ENCODE results near the gene ARHGAP6.

The ARHGAP6 gene

GRCh38 chrX:11665168-11666111 lies at the start of gene ARHGAP6:
Gene ARHGAP6, minus strand, starts transcription at chrX:11665920. Its CDS starts 1,092 bp downstream, at chrX:11664828.
- H3K4me3 Mint-ChIP-seq: no peak within 1 kb of the TSS
- H3K27ac Mint-ChIP-seq: no peak within 1 kb of the TSS

DNA sequence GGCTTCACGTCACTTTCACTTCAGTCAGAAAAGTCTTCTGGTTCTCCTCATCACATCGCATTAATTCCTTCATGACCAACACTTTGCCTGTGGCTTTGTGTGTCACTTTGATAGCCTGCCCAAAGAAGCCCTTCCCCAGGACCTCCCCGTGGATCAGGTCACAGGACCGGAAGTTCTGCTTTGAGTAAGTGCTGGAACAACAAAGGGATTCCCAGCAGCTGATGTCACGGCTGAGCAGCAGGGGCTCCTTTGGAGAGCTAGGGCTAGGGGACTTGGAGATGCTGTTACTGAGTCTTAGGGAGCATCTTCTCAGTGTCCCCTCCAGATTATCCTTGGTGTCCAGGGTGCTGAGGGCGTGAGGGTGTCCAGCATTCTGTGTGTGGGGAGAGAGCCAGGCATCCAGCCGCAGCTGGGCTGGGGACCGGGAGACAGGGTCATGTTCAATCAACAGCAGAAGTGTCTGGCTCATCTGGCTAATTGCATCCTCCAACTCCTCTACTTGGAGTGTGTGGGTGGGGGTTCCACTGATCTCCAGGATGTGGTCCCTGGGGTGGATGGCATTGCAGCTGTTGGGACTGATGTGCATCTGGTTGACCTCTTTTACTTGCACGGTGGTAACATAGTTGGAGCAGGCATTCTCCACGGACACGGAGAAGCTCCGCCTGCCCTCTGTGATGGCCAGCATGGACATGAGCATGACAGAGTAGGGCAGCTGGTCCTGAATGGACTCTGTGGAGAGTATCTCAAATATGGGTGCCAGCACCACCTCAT lies 39.2 kb upstream of the ARHGAP6 start:
- Mint-ChIP-seq H3K27ac (no peak overlapping the region), H3K36me3 (ENCODE audit: low read depth) (no peaks in the 10 kb centered on the region), H3K27me3 (ENCODE audit: low read depth) (no peaks in the 10 kb centered on the region), H3K4me3 (no peak overlapping the region), H3K9me3 (no peaks in the 10 kb centered on the region), H3K4me1 (ENCODE audit: low read depth) (no peaks in the 10 kb centered on the region)
- no peak for DNase-seq (ENCODE audit: low spot score)

More at GRCh38 chrX:11665168-11666111, at the start of gene ARHGAP6:
- Mint-ChIP-seq H3K36me3 (ENCODE audit: low read depth) (no peaks in the 10 kb centered on the region), H3K9me3 (no peaks in the 10 kb centered on the region), H3K4me1 (ENCODE audit: low read depth) (no peaks in the 10 kb centered on the region), H3K27me3 (ENCODE audit: low read depth) (peaks cover 52% of the 10 kb centered on the region)
- no peak for DNase-seq (ENCODE audit: low spot score)

GRCh38 chrX:11703855-11704254 lies 38.1 kb upstream of the ARHGAP6 start:
- H3K36me3 Mint-ChIP-seq (ENCODE audit: low read depth): no peaks in the 10 kb centered on the region
- no peak for DNase-seq (ENCODE audit: low spot score)
- H3K4me3 Mint-ChIP-seq: no peak overlapping the region
- no peaks in the 10 kb centered on the region for H3K4me1 Mint-ChIP-seq (ENCODE audit: low read depth)
- no peak overlapping the region for H3K27ac Mint-ChIP-seq
- no peaks in the 10 kb centered on the region for H3K27me3 Mint-ChIP-seq (ENCODE audit: low read depth)
- no peaks in the 10 kb centered on the region for H3K9me3 Mint-ChIP-seq

DNA sequence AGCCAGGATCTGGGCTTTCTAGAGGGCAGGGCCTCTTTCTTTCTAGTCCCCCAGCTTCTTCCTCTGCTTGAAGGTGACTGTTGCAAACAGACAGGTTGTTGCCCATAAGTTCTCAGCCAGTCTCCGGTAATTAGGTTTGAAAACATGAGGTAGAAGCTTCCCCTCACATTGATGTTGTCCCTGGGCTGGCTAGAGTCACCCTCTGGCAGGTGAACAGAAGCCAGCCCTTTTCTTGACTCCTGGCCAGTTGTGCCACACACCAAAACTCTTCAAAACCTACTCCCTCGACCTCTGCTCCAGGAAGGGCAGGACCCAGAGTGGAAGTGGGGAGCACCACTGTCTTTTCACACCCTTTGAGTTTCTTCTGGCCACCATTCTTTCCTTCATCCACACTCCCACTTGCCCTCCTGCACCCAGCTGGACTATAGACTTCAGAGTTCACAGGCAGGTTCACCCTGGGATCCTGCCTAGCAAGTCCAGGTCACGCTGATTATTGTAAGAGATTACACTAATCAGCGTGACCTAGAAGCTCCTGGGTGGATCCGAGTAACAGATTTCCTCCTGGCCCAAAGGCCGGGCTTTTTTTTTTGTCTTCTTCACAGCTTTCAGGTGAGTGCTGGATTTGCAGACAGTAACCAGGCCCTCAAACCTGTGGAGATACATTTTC lies 37.4 kb upstream of the ARHGAP6 start:
- DNase-seq (ENCODE audit: low spot score): no peak
- Mint-ChIP-seq H3K4me3 (no peak overlapping the region), H3K27me3 (ENCODE audit: low read depth) (no peaks in the 10 kb centered on the region), H3K9me3 (no peaks in the 10 kb centered on the region), H3K27ac (no peak overlapping the region), H3K36me3 (ENCODE audit: low read depth) (no peaks in the 10 kb centered on the region), H3K4me1 (ENCODE audit: low read depth) (no peaks in the 10 kb centered on the region)

DNA sequence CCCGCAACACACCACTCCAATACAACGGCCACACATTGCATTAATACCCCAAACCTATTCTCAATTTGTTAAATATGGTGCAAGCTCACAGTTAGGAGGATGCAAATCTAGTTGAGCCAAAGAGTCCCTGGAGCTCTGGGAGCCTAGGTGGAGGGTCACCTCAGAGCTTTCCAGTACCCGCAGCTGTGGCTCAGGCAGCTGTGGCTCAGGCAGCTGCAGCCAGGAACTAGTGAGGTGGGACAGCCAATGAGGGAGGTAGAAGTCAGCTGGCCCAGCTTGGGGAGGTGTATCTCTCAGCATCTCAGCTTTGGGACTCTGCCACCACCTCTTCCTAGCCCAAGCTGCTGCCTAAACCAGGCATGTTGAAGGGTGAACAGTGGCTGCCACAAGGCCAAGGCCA lies 36.7 kb upstream of the ARHGAP6 start:
- no peak for DNase-seq (ENCODE audit: low spot score)
- no peaks in the 10 kb centered on the region for H3K36me3 Mint-ChIP-seq (ENCODE audit: low read depth)
- H3K4me1 Mint-ChIP-seq (ENCODE audit: low read depth): no peaks in the 10 kb centered on the region
- H3K9me3 Mint-ChIP-seq: no peaks in the 10 kb centered on the region
- no peak overlapping the region for H3K27ac Mint-ChIP-seq
- no peak overlapping the region for H3K4me3 Mint-ChIP-seq
- no peaks in the 10 kb centered on the region for H3K27me3 Mint-ChIP-seq (ENCODE audit: low read depth)

DNA sequence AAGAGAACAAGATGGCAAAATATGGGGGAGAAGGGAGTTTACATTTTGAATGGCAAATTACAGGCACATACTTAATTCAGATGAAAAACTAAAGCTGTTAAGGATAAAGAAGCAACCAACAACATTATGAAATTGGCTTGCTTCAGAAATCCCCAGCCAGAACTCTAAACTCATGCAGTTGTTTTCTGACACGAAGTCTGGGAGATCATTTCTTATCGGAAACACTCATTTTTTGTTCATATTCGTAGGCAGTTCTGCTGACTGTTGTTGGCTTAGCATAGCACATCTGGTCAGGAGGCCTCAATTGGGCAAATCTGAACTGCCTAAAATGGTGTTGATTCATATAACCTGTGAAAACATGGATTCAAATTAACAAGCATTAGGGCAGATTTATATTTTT lies 33.0 kb upstream of the ARHGAP6 start:
- no peaks in the 10 kb centered on the region for H3K4me1 Mint-ChIP-seq (ENCODE audit: low read depth)

GRCh38 chrX:11688201-11688600 lies 22.5 kb upstream of the ARHGAP6 start:
- Mint-ChIP-seq H3K4me3 (no peak overlapping the region), H3K9me3 (no peaks in the 10 kb centered on the region), H3K4me1 (ENCODE audit: low read depth) (no peaks in the 10 kb centered on the region)

More for the DNA sequence above, 33.0 kb upstream of the ARHGAP6 start:
- Mint-ChIP-seq H3K27me3 (ENCODE audit: low read depth) (peaks cover 2% of the 10 kb centered on the region), H3K4me3 (no peak overlapping the region), H3K36me3 (ENCODE audit: low read depth) (no peaks in the 10 kb centered on the region), H3K27ac (no peak overlapping the region), H3K9me3 (no peaks in the 10 kb centered on the region)
- DNase-seq (ENCODE audit: low spot score): no peak

GRCh38 chrX:11687157-11687556 lies 21.4 kb upstream of the ARHGAP6 start:
- H3K4me3 Mint-ChIP-seq: no peak overlapping the region
- no peak overlapping the region for H3K27ac Mint-ChIP-seq
- no peak for DNase-seq (ENCODE audit: low spot score)
- no peaks in the 10 kb centered on the region for H3K36me3 Mint-ChIP-seq (ENCODE audit: low read depth)
- H3K9me3 Mint-ChIP-seq: no peaks in the 10 kb centered on the region
- peaks cover 3% of the 10 kb centered on the region for H3K27me3 Mint-ChIP-seq (ENCODE audit: low read depth)
- no peaks in the 10 kb centered on the region for H3K4me1 Mint-ChIP-seq (ENCODE audit: low read depth)

More at GRCh38 chrX:11688201-11688600, 22.5 kb upstream of the ARHGAP6 start:
- no peak for DNase-seq (ENCODE audit: low spot score)
- peaks cover 3% of the 10 kb centered on the region for H3K27me3 Mint-ChIP-seq (ENCODE audit: low read depth)
- H3K27ac Mint-ChIP-seq: no peak overlapping the region
- no peaks in the 10 kb centered on the region for H3K36me3 Mint-ChIP-seq (ENCODE audit: low read depth)

DNA sequence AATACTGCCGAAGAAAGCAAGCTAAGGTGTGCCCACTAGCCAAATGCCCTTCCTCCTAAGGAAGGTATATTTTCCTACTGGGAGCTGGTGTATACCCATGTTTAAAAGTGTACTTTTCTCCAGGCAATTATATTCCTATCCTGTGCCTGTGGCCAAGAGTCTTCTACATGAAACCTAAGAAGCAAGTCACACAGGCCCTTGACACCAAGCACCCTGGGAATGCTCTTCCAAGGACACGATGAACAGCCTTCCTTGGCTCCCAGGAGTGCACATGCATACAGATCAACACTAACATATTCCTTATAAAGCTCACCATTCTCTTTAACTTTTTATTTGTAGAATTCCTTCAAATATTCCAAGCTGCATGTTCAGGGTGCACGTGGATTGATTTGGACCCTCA lies 17.3 kb upstream of the ARHGAP6 start:
- Mint-ChIP-seq H3K9me3 (no peaks in the 10 kb centered on the region), H3K27me3 (ENCODE audit: low read depth) (no peaks in the 10 kb centered on the region), H3K4me3 (no peak overlapping the region), H3K4me1 (ENCODE audit: low read depth) (no peaks in the 10 kb centered on the region), H3K36me3 (ENCODE audit: low read depth) (no peaks in the 10 kb centered on the region), H3K27ac (no peak overlapping the region)
- DNase-seq (ENCODE audit: low spot score): no peak

DNA sequence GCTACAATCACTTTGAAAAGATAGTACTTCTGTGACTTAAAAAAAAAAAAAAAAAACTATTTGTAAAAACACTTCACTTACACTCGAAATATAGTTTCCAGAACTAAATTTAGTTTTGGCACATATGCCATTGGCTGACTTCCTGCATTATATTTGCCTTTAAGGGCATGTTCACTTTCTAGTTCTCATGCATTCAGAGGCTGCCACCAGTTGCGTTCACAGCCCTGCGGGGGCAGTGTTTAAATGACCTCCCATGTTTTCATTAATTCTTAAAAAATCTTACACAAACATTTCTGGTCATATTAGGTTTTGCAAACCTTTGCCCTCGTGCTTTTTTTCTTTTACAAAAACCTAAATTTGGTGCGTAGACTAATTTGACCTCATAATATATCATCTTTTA lies 12.4 kb upstream of the ARHGAP6 start:
- H3K36me3 Mint-ChIP-seq (ENCODE audit: low read depth): no peaks in the 10 kb centered on the region
- no peaks in the 10 kb centered on the region for H3K27me3 Mint-ChIP-seq (ENCODE audit: low read depth)
- DNase-seq (ENCODE audit: low spot score): no peak
- no peak overlapping the region for H3K27ac Mint-ChIP-seq
- no peak overlapping the region for H3K4me3 Mint-ChIP-seq
- no peaks in the 10 kb centered on the region for H3K4me1 Mint-ChIP-seq (ENCODE audit: low read depth)
- H3K9me3 Mint-ChIP-seq: no peaks in the 10 kb centered on the region

DNA sequence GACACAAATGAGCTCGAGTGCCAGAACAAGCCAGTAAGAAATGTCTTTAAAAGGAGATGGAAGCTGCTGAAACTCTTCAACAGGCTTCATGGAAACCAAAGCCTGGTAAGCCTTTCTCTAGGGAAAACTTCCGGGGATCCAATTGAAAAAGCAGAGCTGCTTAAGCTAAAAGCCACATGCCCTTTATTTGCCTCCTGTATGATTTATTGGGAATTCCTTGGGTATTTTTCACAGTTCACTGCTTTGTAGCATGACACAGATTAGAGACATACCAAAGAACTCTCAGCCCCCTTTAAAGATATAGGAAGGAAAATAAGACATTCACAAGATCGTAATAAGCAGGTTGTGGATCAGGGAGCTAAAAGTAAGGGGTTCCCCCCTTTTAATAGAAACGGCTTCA lies 6.5 kb upstream of the ARHGAP6 start:
- Mint-ChIP-seq H3K9me3 (no peaks in the 10 kb centered on the region), H3K4me1 (ENCODE audit: low read depth) (no peaks in the 10 kb centered on the region), H3K4me3 (no peak overlapping the region), H3K36me3 (ENCODE audit: low read depth) (no peaks in the 10 kb centered on the region), H3K27ac (no peak overlapping the region), H3K27me3 (ENCODE audit: low read depth) (peaks cover 16% of the 10 kb centered on the region)
- DNase-seq (ENCODE audit: low spot score): no peak

DNA sequence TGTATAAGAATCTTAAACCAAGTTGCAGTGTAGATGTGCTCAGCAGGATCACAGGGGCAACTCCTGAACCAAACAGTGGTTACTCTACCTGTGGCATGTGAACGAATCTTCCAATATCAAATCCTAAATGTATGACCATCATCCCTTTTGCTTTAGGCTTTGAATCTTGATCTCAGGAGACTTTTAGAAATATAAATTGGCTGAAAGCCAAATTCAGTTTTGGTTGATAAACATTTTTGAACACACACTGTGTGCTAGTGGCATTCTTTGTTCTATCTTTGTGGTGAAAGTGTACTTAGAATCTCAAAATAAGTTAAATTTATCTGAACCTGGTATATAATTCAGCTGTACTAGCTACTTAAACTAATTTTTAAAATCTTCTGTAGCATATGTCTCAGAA lies 4.6 kb upstream of the ARHGAP6 start:
- H3K4me3 Mint-ChIP-seq: no peak overlapping the region
- H3K36me3 Mint-ChIP-seq (ENCODE audit: low read depth): no peaks in the 10 kb centered on the region
- no peak for DNase-seq (ENCODE audit: low spot score)
- H3K27me3 Mint-ChIP-seq (ENCODE audit: low read depth): peaks cover 33% of the 10 kb centered on the region
- no peaks in the 10 kb centered on the region for H3K9me3 Mint-ChIP-seq
- no peak overlapping the region for H3K27ac Mint-ChIP-seq
- H3K4me1 Mint-ChIP-seq (ENCODE audit: low read depth): no peaks in the 10 kb centered on the region

GRCh38 chrX:11666952-11667685 lies 1.4 kb upstream of the ARHGAP6 start:
- Mint-ChIP-seq H3K4me1 (ENCODE audit: low read depth) (no peaks in the 10 kb centered on the region), H3K4me3 (no peak overlapping the region), H3K27ac (no peak overlapping the region), H3K36me3 (ENCODE audit: low read depth) (no peaks in the 10 kb centered on the region), H3K9me3 (no peaks in the 10 kb centered on the region), H3K27me3 (ENCODE audit: low read depth) (peaks cover 50% of the 10 kb centered on the region)
- DNase-seq (ENCODE audit: low spot score): no peak

All from T-helper 2 cell treated with Interferon-gamma antibody and Interleukin-4, amounts not matched to agents 5 μg/mL and 100 μg/mL, for 36 hours (primary cell).